Kidney (tissue), 14 donors: Measurements from ENCODE around the gene ATPAF2. TPM values are rescaled to one million over a fixed set of nuclear protein-coding genes. Genes with fewer than 3 reads are reported as not detected.

Source experiments
- DNase-seq, 5 donors: peaks; one replicate each; pipeline ENCODE4 v3.0.0-alpha.2; 2013 to 2020
- FAIRE-seq: peaks from 2 replicates; lab custom pipeline; 2012; peaks lifted over from hg19 to GRCh38; lab: Jason Lieb, UNC
- H3K27ac ChIP-seq, 2 donors: one replicate each; pipeline ENCODE4 v1.7.0; 2013; ENCODE audit warnings: low read depth in 2 of 2, low read length in 2 of 2, inconsistent platforms in 1 of 2
- H3K27me3 ChIP-seq: one replicate; pipeline ENCODE4 v1.7.1; 2013; ENCODE audit warnings: low read length, inconsistent platforms; ENCODE audit not compliant: control insufficient read depth, insufficient read depth
- H3K36me3 ChIP-seq, 3 donors: one replicate each; pipeline versions ENCODE4 v1.7.0 to v1.7.1; 2013; ENCODE audit warnings: low read length in 3 of 3, control low read depth in 1 of 3, inconsistent platforms in 1 of 3; ENCODE audit not compliant: insufficient read depth in 3 of 3, control insufficient read depth in 2 of 3
- H3K4me1 ChIP-seq, 3 donors: one replicate each; pipeline versions ENCODE4 v1.7.0 to v1.7.1; 2013; ENCODE audit warnings: low read length in 3 of 3, inconsistent platforms in 1 of 3, low read depth in 1 of 3; ENCODE audit not compliant: control insufficient read depth in 2 of 3, insufficient read depth in 2 of 3
- H3K4me3 ChIP-seq, 3 donors: one replicate each; pipeline versions ENCODE4 v1.7.0 to v1.8.1; 2013; ENCODE audit warnings: low read length in 3 of 3, control low read depth in 1 of 3, inconsistent platforms in 1 of 3
- H3K9ac ChIP-seq, 3 donors: one replicate each; pipeline versions ENCODE4 v1.7.0 to v1.7.1; 2013; ENCODE audit warnings: low read length in 3 of 3, control low read depth in 1 of 3, inconsistent platforms in 1 of 3
- H3K9me3 ChIP-seq, 3 donors: one replicate each; pipeline versions ENCODE4 v1.7.0 to v1.7.1; 2013; ENCODE audit warnings: low read length in 3 of 3, control low read depth in 1 of 3, inconsistent platforms in 1 of 3; ENCODE audit not compliant: control insufficient read depth in 2 of 3, insufficient read depth in 1 of 3
- intact Hi-C: fragments of 100-400 bp; cut with DNase I; formaldehyde crosslinking; loops from one replicate; pipeline ENCODE4 v1.11.1; 2022
- polyA plus RNA-seq: library from polyadenylated mRNA; stranded (reverse); fragments of 350-450 nt; fragmentation: Illumina TruSeq; extraction: RNeasy Lipid Tissue Mini Kit (QIAGEN cat#74804); gene quantifications from one replicate; pipeline ENCODE4 v1.2.3, GENCODE V29; 2014; ENCODE audit warnings: low read depth, low replicate concordance; ENCODE audit not compliant: insufficient read depth
- total RNA-seq: library from RNA; stranded (reverse); fragmentation: NEBNext Ultra II Directional; extraction: Animal tissue kit (Norgen Biotek cat#: 25700); gene quantifications from one replicate; pipeline ENCODE4 v1.2.1, GENCODE V29; 2021
- TF ChIP-seq, protein P1 (sequence below): IDR thresholded peaks from 3 replicates; pipeline ENCODE4 v1.5.1; 2012; ENCODE audit warnings: mild to moderate bottlenecking, moderate library complexity, borderline replicate concordance; ENCODE audit not compliant: insufficient read depth; ENCODE audit errors: extremely low read depth
- donor health status: control.
- donor health status: control.
- donor health status: control.
- donor health status: control.
- donor health status: control.
- donor health status: DM: yes; HTN: yes; CAD: no.
- donor health status: Normal renal cell carcinoma (clear cell type).

The ATPAF2 gene
- total and polyA plus RNA-seq, 2 donors from 2014 or later, result 27.0 to 52.1 TPM

GRCh38 chr17:17978481-17979424, 60.2 kb downstream of the ATPAF2 start:
- FAIRE-seq (no peak), DNase-seq (no peak)
- H3K27me3 ChIP-seq, result no peaks in the 10 kb centered on the region
- TF ChIP-seq, protein P1, sequence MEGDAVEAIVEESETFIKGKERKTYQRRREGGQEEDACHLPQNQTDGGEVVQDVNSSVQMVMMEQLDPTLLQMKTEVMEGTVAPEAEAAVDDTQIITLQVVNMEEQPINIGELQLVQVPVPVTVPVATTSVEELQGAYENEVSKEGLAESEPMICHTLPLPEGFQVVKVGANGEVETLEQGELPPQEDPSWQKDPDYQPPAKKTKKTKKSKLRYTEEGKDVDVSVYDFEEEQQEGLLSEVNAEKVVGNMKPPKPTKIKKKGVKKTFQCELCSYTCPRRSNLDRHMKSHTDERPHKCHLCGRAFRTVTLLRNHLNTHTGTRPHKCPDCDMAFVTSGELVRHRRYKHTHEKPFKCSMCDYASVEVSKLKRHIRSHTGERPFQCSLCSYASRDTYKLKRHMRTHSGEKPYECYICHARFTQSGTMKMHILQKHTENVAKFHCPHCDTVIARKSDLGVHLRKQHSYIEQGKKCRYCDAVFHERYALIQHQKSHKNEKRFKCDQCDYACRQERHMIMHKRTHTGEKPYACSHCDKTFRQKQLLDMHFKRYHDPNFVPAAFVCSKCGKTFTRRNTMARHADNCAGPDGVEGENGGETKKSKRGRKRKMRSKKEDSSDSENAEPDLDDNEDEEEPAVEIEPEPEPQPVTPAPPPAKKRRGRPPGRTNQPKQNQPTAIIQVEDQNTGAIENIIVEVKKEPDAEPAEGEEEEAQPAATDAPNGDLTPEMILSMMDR, result no peak
- no peak overlapping the region for H3K4me3 ChIP-seq
- H3K9me3 ChIP-seq, result no peaks in the 10 kb centered on the region
- intact Hi-C loops, result no loop called here
- H3K36me3 ChIP-seq, result peaks cover 0 to 3% (median 0%) of the 10 kb centered on the region in 3 donors
- peak overlapping the region in 1 of 3 donors; percentile 12 for H3K9ac ChIP-seq
- no peak overlapping the region for H3K27ac ChIP-seq
- H3K4me1 ChIP-seq, result no peaks in the 10 kb centered on the region

- Histone ChIP-seq H3K36me3 (peaks cover 0 to 3% (median 0%) of the 10 kb centered on the region in 3 donors), H3K9me3 (no peaks in the 10 kb centered on the region), H3K4me1 (peaks cover 2 to 3% (median 3%) of the 10 kb centered on the region in 3 donors), H3K27ac (no peak overlapping the region), H3K4me3 (no peak overlapping the region), H3K9ac (no peak overlapping the region), H3K27me3 (no peaks in the 10 kb centered on the region)
- no peak for DNase-seq
- TF ChIP-seq, protein P1, result no peak
- FAIRE-seq, result no peak
- intact Hi-C loops, result no loop called here
These were observed 61.9 kb downstream of the ATPAF2 start for GRCh38 chr17:17976931-17977570.

- H3K27me3 ChIP-seq, result no peaks in the 10 kb centered on the region
- peaks cover 4 to 14% (median 6%) of the 10 kb centered on the region in 3 donors for H3K4me1 ChIP-seq
- H3K9me3 ChIP-seq, result no peaks in the 10 kb centered on the region
- H3K4me3 ChIP-seq, result no peak overlapping the region
- FAIRE-seq (no peak), DNase-seq (no peak)
- H3K9ac ChIP-seq, result no peak overlapping the region
- TF ChIP-seq, protein P1, result no peak
- no peak overlapping the region for H3K27ac ChIP-seq
- peaks cover 0 to 3% (median 0%) of the 10 kb centered on the region in 3 donors for H3K36me3 ChIP-seq
- intact Hi-C loops, result no loop called here
These were observed 63.5 kb downstream of the ATPAF2 start for GRCh38 chr17:17975436-17975835.
